ENCODE data around the gene TLN1.

Gene TLN1

GRCh38 chr9:35748858-35749514, 17.0 kb upstream of the TLN1 start, which contains the start of the genes GBA2 and RGP1 (continued):
- TF ChIP-seq ZNF16 (tag by site-specific recombination; IDR thresholded peaks at IDR 0.05; ENCODE audit: low read depth) (no peak), ZNF211 (tag by site-specific recombination; IDR thresholded peaks at IDR 0.05; ENCODE audit: low read depth) (no peak), ZNF792 (tag by site-specific recombination; IDR thresholded peaks at IDR 0.05) (no peak), ZBTB17 (tag by site-specific recombination; IDR thresholded peaks at IDR 0.05) (no peak), ZNF292 (tag by site-specific recombination; IDR thresholded peaks at IDR 0.05; ENCODE audit: borderline replicate concordance, low read depth) (no peak), ZNF174 (tag by site-specific recombination; IDR thresholded peaks at IDR 0.05) (no peak), PBX3 (CRISPR knock-in tag; IDR thresholded peaks at IDR 0.05) (no peak), HOXC10 (CRISPR knock-in tag; IDR thresholded peaks at IDR 0.05) (no peak), ZNF140 (tag by site-specific recombination; IDR thresholded peaks at IDR 0.05) (no peak), EGR2 (tag by site-specific recombination; IDR thresholded peaks at IDR 0.05; ENCODE audit: low read depth) (no peak), ZNF341 (tag by site-specific recombination; IDR thresholded peaks at IDR 0.05; ENCODE audit: low read depth) (peak; percentile 47; the same call in 1 of the 2 replicates), KLF8 (tag by site-specific recombination; IDR thresholded peaks at IDR 0.05) (peak; percentile 43; the same call in 1 of the 2 replicates), SP3 (tag by site-specific recombination; IDR thresholded peaks at IDR 0.05) (peak; percentile 65; the same call in 1 of the 2 replicates), ZNF426 (tag by site-specific recombination; IDR thresholded peaks at IDR 0.05) (no peak), TRIM28 (IDR thresholded peaks at IDR 0.05; ENCODE audit: borderline replicate concordance, low read length) (no peak), ZNF549 (tag by site-specific recombination; IDR thresholded peaks at IDR 0.05) (no peak), ZNF768 (tag by site-specific recombination; IDR thresholded peaks at IDR 0.05) (no peak), GLIS1 (tag by site-specific recombination; IDR thresholded peaks at IDR 0.05) (no peak; the same call in 1 of the 2 replicates), ZSCAN30 (tag by site-specific recombination; IDR thresholded peaks at IDR 0.05) (peak; percentile 49; the same call in 1 of the 2 replicates), ZNF274 (IDR thresholded peaks at IDR 0.05; ENCODE audit: low read length) (no peak), ZNF274 (tag by site-specific recombination; IDR thresholded peaks at IDR 0.05; ENCODE audit: borderline replicate concordance) (no peak), ZNF48 (tag by site-specific recombination; IDR thresholded peaks at IDR 0.05) (no peak), ZNF391 (tag by site-specific recombination; IDR thresholded peaks at IDR 0.05; ENCODE audit: borderline replicate concordance, low read depth) (no peak), TCF7L2 (IDR thresholded peaks at IDR 0.05; ENCODE audit: borderline replicate concordance, low read depth, low read length) (no peak), ZBTB48 (tag by site-specific recombination; IDR thresholded peaks at IDR 0.05) (peak; percentile 96), ZEB2 (tag by site-specific recombination; IDR thresholded peaks at IDR 0.05) (peak; percentile 48; the same call in 1 of the 2 replicates)
- TF ChIP-seq, protein P1, sequence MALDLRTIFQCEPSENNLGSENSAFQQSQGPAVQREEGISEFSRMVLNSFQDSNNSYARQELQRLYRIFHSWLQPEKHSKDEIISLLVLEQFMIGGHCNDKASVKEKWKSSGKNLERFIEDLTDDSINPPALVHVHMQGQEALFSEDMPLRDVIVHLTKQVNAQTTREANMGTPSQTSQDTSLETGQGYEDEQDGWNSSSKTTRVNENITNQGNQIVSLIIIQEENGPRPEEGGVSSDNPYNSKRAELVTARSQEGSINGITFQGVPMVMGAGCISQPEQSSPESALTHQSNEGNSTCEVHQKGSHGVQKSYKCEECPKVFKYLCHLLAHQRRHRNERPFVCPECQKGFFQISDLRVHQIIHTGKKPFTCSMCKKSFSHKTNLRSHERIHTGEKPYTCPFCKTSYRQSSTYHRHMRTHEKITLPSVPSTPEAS (tag by site-specific recombination; IDR thresholded peaks at IDR 0.05) = no peak
- TF ChIP-seq, protein P2, sequence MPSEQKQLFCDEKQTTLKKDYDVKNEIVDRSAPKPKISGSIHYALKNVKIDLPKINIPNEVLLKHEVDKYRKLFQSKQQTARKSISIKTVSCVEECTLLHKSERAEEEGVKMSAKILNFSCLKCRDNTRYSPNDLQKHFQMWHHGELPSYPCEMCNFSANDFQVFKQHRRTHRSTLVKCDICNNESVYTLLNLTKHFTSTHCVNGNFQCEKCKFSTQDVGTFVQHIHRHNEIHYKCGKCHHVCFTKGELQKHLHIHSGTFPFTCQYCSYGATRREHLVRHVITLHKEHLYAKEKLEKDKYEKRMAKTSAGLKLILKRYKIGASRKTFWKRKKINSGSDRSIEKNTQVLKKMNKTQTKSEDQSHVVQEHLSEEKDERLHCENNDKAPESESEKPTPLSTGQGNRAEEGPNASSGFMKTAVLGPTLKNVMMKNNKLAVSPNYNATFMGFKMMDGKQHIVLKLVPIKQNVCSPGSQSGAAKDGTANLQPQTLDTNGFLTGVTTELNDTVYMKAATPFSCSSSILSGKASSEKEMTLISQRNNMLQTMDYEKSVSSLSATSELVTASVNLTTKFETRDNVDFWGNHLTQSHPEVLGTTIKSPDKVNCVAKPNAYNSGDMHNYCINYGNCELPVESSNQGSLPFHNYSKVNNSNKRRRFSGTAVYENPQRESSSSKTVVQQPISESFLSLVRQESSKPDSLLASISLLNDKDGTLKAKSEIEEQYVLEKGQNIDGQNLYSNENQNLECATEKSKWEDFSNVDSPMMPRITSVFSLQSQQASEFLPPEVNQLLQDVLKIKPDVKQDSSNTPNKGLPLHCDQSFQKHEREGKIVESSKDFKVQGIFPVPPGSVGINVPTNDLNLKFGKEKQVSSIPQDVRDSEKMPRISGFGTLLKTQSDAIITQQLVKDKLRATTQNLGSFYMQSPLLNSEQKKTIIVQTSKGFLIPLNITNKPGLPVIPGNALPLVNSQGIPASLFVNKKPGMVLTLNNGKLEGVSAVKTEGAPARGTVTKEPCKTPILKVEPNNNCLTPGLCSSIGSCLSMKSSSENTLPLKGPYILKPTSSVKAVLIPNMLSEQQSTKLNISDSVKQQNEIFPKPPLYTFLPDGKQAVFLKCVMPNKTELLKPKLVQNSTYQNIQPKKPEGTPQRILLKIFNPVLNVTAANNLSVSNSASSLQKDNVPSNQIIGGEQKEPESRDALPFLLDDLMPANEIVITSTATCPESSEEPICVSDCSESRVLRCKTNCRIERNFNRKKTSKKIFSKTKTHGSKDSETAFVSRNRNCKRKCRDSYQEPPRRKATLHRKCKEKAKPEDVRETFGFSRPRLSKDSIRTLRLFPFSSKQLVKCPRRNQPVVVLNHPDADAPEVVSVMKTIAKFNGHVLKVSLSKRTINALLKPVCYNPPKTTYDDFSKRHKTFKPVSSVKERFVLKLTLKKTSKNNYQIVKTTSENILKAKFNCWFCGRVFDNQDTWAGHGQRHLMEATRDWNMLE (tag by site-specific recombination; conservative IDR thresholded peaks at IDR 0.05; ENCODE audit: low read depth) = peak; percentile 32; the same call in 1 of the 2 replicates
- TF ChIP-seq, protein P3, sequence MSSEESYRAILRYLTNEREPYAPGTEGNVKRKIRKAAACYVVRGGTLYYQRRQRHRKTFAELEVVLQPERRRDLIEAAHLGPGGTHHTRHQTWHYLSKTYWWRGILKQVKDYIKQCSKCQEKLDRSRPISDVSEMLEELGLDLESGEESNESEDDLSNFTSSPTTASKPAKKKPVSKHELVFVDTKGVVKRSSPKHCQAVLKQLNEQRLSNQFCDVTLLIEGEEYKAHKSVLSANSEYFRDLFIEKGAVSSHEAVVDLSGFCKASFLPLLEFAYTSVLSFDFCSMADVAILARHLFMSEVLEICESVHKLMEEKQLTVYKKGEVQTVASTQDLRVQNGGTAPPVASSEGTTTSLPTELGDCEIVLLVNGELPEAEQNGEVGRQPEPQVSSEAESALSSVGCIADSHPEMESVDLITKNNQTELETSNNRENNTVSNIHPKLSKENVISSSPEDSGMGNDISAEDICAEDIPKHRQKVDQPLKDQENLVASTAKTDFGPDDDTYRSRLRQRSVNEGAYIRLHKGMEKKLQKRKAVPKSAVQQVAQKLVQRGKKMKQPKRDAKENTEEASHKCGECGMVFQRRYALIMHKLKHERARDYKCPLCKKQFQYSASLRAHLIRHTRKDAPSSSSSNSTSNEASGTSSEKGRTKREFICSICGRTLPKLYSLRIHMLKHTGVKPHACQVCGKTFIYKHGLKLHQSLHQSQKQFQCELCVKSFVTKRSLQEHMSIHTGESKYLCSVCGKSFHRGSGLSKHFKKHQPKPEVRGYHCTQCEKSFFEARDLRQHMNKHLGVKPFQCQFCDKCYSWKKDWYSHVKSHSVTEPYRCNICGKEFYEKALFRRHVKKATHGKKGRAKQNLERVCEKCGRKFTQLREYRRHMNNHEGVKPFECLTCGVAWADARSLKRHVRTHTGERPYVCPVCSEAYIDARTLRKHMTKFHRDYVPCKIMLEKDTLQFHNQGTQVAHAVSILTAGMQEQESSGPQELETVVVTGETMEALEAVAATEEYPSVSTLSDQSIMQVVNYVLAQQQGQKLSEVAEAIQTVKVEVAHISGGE (tag by site-specific recombination; conservative IDR thresholded peaks at IDR 0.05; ENCODE audit: low read depth) = peak; percentile 93
